GM12878 (cell line): ENCODE data around the gene GZF1. TPM values are rescaled to one million over a fixed set of nuclear protein-coding genes. Genes with fewer than 3 reads are reported as not detected.

ENCODE experiments used
- ATAC-seq: fragments of 200-7000 bp; cut with Tn5 transposase; 3 replicates; pipeline ENCODE4 v1.9.1; 2020; ENCODE audit warnings: mild to moderate bottlenecking, moderate library complexity
- BruUV-seq: library from RNA; stranded (reverse); fragments of 400-500 nt; replicated peaks from 2 replicates; lab custom pipeline; 2021; lab: Mats Ljungman, UMichigan
- CTCF ChIA-PET: fragments of 300-600 bp; sonication (Branson Sonifier 250); formaldehyde crosslinking; extraction: SDS; loops from one replicate; lab custom pipeline; 2021; ENCODE audit warnings: inconsistent platforms; lab: Yijun Ruan, JAX
- POLR2A ChIA-PET: fragments of 350-600 bp; formaldehyde crosslinking; extraction: SDS; loops from one replicate; lab custom pipeline; 2021; ENCODE audit warnings: inconsistent platforms; lab: Charles Lee
- RAD21 ChIA-PET: fragments of 300-600 bp; sonication (Branson Sonifier 250); formaldehyde crosslinking; loops from one replicate; lab custom pipeline; 2023; ENCODE audit warnings: antibody characterized with exemption; ENCODE audit not compliant: unreplicated experiment; lab: Charles Lee
- SMC1A ChIA-PET: fragments of 300-600 bp; sonication (Branson Sonifier 250); formaldehyde crosslinking; loops from one replicate; lab custom pipeline; 2023; ENCODE audit not compliant: unreplicated experiment, uncharacterized antibody; lab: Charles Lee
- DNase-seq: peaks from one replicate; pipeline ENCODE4 v3.0.0-alpha.2; 2011; ENCODE audit warnings: low read depth, low spot score
- FAIRE-seq: peaks from 3 replicates; lab custom pipeline; 2011; peaks lifted over from hg19 to GRCh38; lab: Jason Lieb, UNC
- H2AFZ ChIP-seq: 2 replicates; pipeline ENCODE4 v1.6.0; 2011; ENCODE audit warnings: low read depth, low read length, control low read depth; ENCODE audit not compliant: control insufficient read depth
- H3K27ac ChIP-seq: 2 replicates; pipeline ENCODE4 v1.5.1; 2011; ENCODE audit warnings: control low read depth; ENCODE audit not compliant: control insufficient read depth, insufficient read depth
- H3K27me3 ChIP-seq, 2 experiments: replicated peaks in 1 of 2; 2 replicates each; pipeline versions ENCODE4 v1.6.0 to v1.6.1; 2011; ENCODE audit warnings: low read length in 1 of 2; ENCODE audit not compliant: control insufficient read depth in 2 of 2, insufficient read depth in 2 of 2
- H3K36me3 ChIP-seq, 2 experiments: 2 replicates each; pipeline ENCODE4 v1.5.1; 2011; ENCODE audit warnings: low read length in 1 of 2; ENCODE audit not compliant: control insufficient read depth in 2 of 2, insufficient read depth in 2 of 2
- H3K4me1 ChIP-seq: 2 replicates; pipeline ENCODE4 v1.6.1; 2011; ENCODE audit warnings: mild to moderate bottlenecking, low read length, moderate library complexity, mixed read lengths; ENCODE audit not compliant: control insufficient read depth, insufficient read depth
- H3K4me2 ChIP-seq: 2 replicates; pipeline ENCODE4 v1.6.0; 2011; ENCODE audit warnings: control low read depth; ENCODE audit not compliant: control insufficient read depth, insufficient read depth
- H3K4me3 ChIP-seq: fragments of 200-600 bp; sonication (generic); 2 replicates; pipeline ENCODE4 v1.5.1; 2016
- H3K79me2 ChIP-seq: 2 replicates; pipeline ENCODE4 v1.6.0; 2011; ENCODE audit warnings: low read length; ENCODE audit not compliant: control insufficient read depth, insufficient read depth
- H3K9ac ChIP-seq: 2 replicates; pipeline ENCODE4 v1.8.0; 2011; ENCODE audit warnings: low read length, control low read depth, mixed read lengths; ENCODE audit not compliant: control insufficient read depth, insufficient read depth
- H3K9me3 ChIP-seq: replicated peaks from 3 replicates; pipeline ENCODE4 v1.5.1; 2011; ENCODE audit warnings: mild to moderate bottlenecking, low read length; ENCODE audit not compliant: control insufficient read depth, insufficient read depth
- H4K20me1 ChIP-seq: 2 replicates; pipeline ENCODE4 v1.6.0; 2011; ENCODE audit not compliant: control insufficient read depth, insufficient read depth
- CEBPB ChIP-seq, 2 experiments: fragments of 150-350 bp in 1 of 2; IDR thresholded peaks; 2 replicates each; pipeline ENCODE4 v1.6.1; 2012 to 2014; ENCODE audit warnings: low read depth in 2 of 2, low read length in 2 of 2, borderline replicate concordance in 1 of 2, inconsistent platforms in 1 of 2
- EZH2 ChIP-seq: IDR thresholded peaks from 2 replicates; pipeline ENCODE4 v1.6.1; 2012; ENCODE audit warnings: low read depth, mild to moderate bottlenecking, control low read depth, inconsistent platforms, low read length, borderline replicate concordance; ENCODE audit not compliant: control insufficient read depth
- HDAC2 ChIP-seq: fragments of 200-600 bp; sonication (generic); IDR thresholded peaks from 2 replicates; pipeline ENCODE4 v1.6.1; 2017
- IKZF2 ChIP-seq, 2 experiments: fragments of 450-650 bp; IDR thresholded peaks; 2 replicates each; pipeline ENCODE4 v1.6.1; 2017; ENCODE audit warnings: mild to moderate bottlenecking in 2 of 2, moderate library complexity in 2 of 2
- NRF1 ChIP-seq: conservative IDR thresholded peaks from 2 replicates; pipeline ENCODE4 v1.6.1; 2011; ENCODE audit warnings: mild to moderate bottlenecking, low read depth, low read length, improper control_type of control experiment
- POLR2A ChIP-seq: IDR thresholded peaks from 2 replicates; pipeline ENCODE4 v1.6.1; 2011; ENCODE audit warnings: low read depth, mild to moderate bottlenecking, low read length
- SP1 ChIP-seq: IDR thresholded peaks from one replicate; pipeline ENCODE4 v1.6.1; 2011; ENCODE audit warnings: low read depth, low read length
- STAT1 ChIP-seq: fragments of 450-650 bp; conservative IDR thresholded peaks from 2 replicates; pipeline ENCODE4 v1.6.1; 2014; ENCODE audit warnings: antibody characterized with exemption, mild to moderate bottlenecking
- TCF7 ChIP-seq: IDR thresholded peaks from 2 replicates; pipeline ENCODE4 v1.6.1; 2014; ENCODE audit warnings: antibody characterized with exemption, borderline replicate concordance
- WGBS: methylation state at CpG from one replicate; pipeline ENCODE4 v1.1.6; 2016; ENCODE audit warnings: low lambda C conversion rate; ENCODE audit not compliant: insufficient replicate concordance, insufficient coverage; ENCODE audit errors: missing lambda C conversion rate; 5-methylcytosine and 5-hydroxymethylcytosine counted together
- in situ Hi-C: fragments of 300-500 bp; cut with MboI; formaldehyde crosslinking; loops from 9 replicates; pipeline ENCODE4 v1.14.3; 2018; ENCODE audit warnings: mixed read lengths
- intact Hi-C: fragments of 100-400 bp; cut with micrococcal nuclease; formaldehyde crosslinking; loops from one replicate; pipeline ENCODE4 v1.14.2; 2022; ENCODE audit not compliant: unreplicated experiment
- polyA plus RNA-seq, 11 experiments: library from polyadenylated mRNA; depleted of rRNA in 4 of 11; unstranded in 6 of 11; stranded (reverse) in 5 of 11; fragments of >200 nt; fragmentation: Nextera tagmentation in 4 of 11; fragmentation: Illumina TruSeq in 1 of 11; extraction: Ambion mirVana in 4 of 11; extraction: Trizol in 1 of 11; gene quantifications; 1 replicate in 1 of 11; 2 replicates in 10 of 11; pipeline versions ENCODE4 v1.2.1 to v1.2.3, GENCODE V29; 2011 to 2016; ENCODE audit warnings: inconsistent platforms in 2 of 11, missing spikeins in 2 of 11, low read depth in 1 of 11
- total RNA-seq, 4 experiments: library from RNA; depleted of rRNA in 3 of 4; stranded (reverse); fragments of >200 nt in 3 of 4; fragmentation: Illumina TruSeq in 1 of 4; extraction: Trizol in 1 of 4; gene quantifications; 2 replicates each; pipeline versions ENCODE4 v1.2.1 to v1.2.3, GENCODE V29; 2013 to 2021
- TF ChIP-seq, protein P1 (sequence below): fragments of 450-650 bp; formaldehyde crosslinking; IDR thresholded peaks from 2 replicates; pipeline ENCODE4 v1.4.0; 2022; ENCODE audit warnings: mild to moderate bottlenecking, moderate library complexity
- TF ChIP-seq, protein P2 (sequence below): fragments of 450-650 bp; IDR thresholded peaks from 2 replicates; pipeline ENCODE4 v1.6.1; 2014; ENCODE audit warnings: mild to moderate bottlenecking

The GZF1 gene
- total and polyA plus RNA-seq, 10 of the 15 experiments (the other 5 are each of a cell fraction or from before 2014, with no cell fraction given): 2.2 to 19.5 (median 9.7) TPM

DNA sequence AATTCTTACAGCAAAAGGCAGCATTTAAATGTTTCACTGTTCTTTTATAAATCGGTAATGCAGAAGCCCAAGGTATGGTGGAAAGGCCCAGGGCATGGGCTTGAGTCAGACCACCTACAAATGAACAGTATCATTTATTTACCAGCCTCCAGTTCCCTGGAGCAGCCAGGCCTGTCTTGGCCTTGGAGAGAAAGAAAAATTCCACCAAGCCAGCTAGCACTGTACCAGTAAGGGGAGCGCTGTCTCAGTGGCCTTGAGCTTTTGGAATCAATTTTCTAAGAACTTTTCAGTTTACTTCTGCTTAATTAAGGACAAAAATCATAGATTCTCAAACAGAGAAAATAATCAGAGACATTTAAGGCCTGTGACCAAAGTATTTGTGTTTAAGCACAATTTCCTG, 47.0 kb downstream of the GZF1 start:
- no TSS peak for BruUV-seq
- Histone ChIP-seq H3K9me3 (no peaks in the 10 kb centered on the region), H3K4me3 (no peak overlapping the region), H3K9ac (peak overlapping the region; percentile 0; the same call in 1 of the 2 replicates), H3K79me2 (peaks cover 70% of the 10 kb centered on the region), H4K20me1 (no peaks in the 10 kb centered on the region), H3K27me3 (no peaks in the 10 kb centered on the region), H3K4me1 (peaks cover 19% of the 10 kb centered on the region), H3K4me2 (peak overlapping the region; percentile 59), H2AFZ (no peak overlapping the region), H3K36me3 (no peaks in the 10 kb centered on the region), H3K27ac (no peak overlapping the region)
- ChIA-PET POLR2A (interaction anchor here (0.5 to 2.0 kb wide), 3 partner anchors 10 to 27 kb away, joined by 3 to 12 read pairs (median 4); no protein-coding TSS in a partner anchor), CTCF (interaction anchor here (2.3 kb wide), 1 partner anchor 13 kb away, joined by 7 read pairs; the partner anchor contains the start of gene NAPB), SMC1A (interaction anchor here (0.9 to 1.8 kb wide), 3 partner anchors 9 to 322 kb away, joined by 4 to 10 read pairs (median 7); partner anchors contain the start of gene CD93), RAD21 (interaction anchor here (1.2 kb wide), 1 partner anchor 9 kb away, joined by 5 read pairs; no protein-coding TSS in a partner anchor)
- no peak for ATAC-seq
- in situ Hi-C loops (no loop called here), intact Hi-C loops (no loop called here)
- DNase-seq: no peak
- no peak for FAIRE-seq
- 74% methylated on average over 2 of the region's 2 CpGs for WGBS
- TF ChIP-seq STAT1 (no peak), NRF1 (no peak)

DNA sequence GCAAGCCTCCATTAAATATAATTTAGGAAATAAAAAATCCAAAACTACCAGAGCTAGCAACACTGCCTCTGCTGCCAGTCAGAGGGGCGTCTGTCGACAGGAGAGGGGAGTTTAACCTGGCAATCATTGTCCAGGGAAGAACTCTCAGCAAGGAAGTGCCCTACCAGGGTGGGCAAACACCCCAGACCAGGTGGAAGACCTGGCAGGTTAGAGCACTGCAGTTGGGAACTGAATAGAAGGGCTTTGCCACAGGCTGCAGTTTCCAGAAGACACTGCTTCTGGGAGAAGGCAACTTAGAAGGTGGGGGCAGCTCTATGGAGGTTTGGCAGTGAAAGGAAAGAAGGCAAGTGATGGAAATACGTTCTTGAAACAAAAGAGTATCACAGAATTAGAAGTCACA, 47.8 kb downstream of the GZF1 start:
- ChIA-PET RAD21 (interaction anchor here (1.2 kb wide), 1 partner anchor 8 kb away, joined by 5 read pairs; no protein-coding TSS in a partner anchor), CTCF (interaction anchor here (2.3 kb wide), 1 partner anchor 12 kb away, joined by 7 read pairs; the partner anchor contains the start of gene NAPB), SMC1A (interaction anchor here (0.6 to 1.8 kb wide), 4 partner anchors 8 to 323 kb away, joined by 3 to 10 read pairs (median 6); partner anchors contain the start of gene CD93), POLR2A (interaction anchor here (1.1 to 2.0 kb wide), 2 partner anchors 9 to 10 kb away, joined by 3 to 12 read pairs; no protein-coding TSS in a partner anchor)
- H3K4me2 ChIP-seq: no peak overlapping the region
- no peak for DNase-seq
- no peak overlapping the region for H3K4me3 ChIP-seq
- H3K9me3 ChIP-seq: no peaks in the 10 kb centered on the region
- H3K79me2 ChIP-seq: peaks cover 69% of the 10 kb centered on the region
- intact Hi-C loops: no loop called here
- WGBS: 95% methylated on average over 3 of the region's 3 CpGs
- no peak overlapping the region for H3K9ac ChIP-seq
- no peaks in the 10 kb centered on the region for H3K36me3 ChIP-seq
- in situ Hi-C loops: loop anchor here (10.0 kb wide), 1 partner anchor 65 kb away; no protein-coding TSS in a partner anchor
- peaks cover 19% of the 10 kb centered on the region for H3K4me1 ChIP-seq
- BruUV-seq: no TSS peak
- no peaks in the 10 kb centered on the region for H4K20me1 ChIP-seq
- no peak overlapping the region for H2AFZ ChIP-seq
- FAIRE-seq: no peak
- no peak for ATAC-seq
- H3K27me3 ChIP-seq: no peaks in the 10 kb centered on the region
- H3K27ac ChIP-seq: no peak overlapping the region; the same call in 1 of the 2 replicates
- TF ChIP-seq SP1: no peak
- TF ChIP-seq IKZF2 (IDR thresholded peaks at IDR 0.05): no peak
- TF ChIP-seq, protein P1, sequence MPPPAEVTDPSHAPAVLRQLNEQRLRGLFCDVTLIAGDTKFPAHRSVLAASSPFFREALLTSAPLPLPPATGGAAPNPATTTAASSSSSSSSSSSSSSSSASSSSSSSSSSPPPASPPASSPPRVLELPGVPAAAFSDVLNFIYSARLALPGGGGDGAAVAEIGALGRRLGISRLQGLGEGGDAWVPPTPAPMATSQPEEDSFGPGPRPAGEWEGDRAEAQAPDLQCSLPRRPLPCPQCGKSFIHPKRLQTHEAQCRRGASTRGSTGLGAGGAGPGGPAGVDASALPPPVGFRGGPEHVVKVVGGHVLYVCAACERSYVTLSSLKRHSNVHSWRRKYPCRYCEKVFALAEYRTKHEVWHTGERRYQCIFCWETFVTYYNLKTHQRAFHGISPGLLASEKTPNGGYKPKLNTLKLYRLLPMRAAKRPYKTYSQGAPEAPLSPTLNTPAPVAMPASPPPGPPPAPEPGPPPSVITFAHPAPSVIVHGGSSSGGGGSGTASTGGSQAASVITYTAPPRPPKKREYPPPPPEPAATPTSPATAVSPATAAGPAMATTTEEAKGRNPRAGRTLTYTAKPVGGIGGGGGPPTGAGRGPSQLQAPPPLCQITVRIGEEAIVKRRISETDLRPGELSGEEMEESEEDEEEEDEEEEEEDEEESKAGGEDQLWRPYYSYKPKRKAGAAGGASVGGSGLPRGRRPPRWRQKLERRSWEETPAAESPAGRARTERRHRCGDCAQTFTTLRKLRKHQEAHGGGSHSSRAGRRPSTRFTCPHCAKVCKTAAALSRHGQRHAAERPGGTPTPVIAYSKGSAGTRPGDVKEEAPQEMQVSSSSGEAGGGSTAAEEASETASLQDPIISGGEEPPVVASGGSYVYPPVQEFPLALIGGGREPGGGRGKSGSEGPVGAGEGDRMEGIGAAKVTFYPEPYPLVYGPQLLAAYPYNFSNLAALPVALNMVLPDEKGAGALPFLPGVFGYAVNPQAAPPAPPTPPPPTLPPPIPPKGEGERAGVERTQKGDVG (CRISPR knock-in tag): no peak
- TF ChIP-seq CEBPB (IDR thresholded peaks at IDR 0.05; ENCODE audit: borderline replicate concordance in 1 of 2, low read depth in 2 of 2, low read length in 2 of 2): no peak
- no peak for TF ChIP-seq EZH2
- TF ChIP-seq TCF7: no peak
- TF ChIP-seq, protein P2, sequence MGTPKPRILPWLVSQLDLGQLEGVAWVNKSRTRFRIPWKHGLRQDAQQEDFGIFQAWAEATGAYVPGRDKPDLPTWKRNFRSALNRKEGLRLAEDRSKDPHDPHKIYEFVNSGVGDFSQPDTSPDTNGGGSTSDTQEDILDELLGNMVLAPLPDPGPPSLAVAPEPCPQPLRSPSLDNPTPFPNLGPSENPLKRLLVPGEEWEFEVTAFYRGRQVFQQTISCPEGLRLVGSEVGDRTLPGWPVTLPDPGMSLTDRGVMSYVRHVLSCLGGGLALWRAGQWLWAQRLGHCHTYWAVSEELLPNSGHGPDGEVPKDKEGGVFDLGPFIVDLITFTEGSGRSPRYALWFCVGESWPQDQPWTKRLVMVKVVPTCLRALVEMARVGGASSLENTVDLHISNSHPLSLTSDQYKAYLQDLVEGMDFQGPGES: no peak
- TF ChIP-seq HDAC2: no peak
- no peak for TF ChIP-seq POLR2A
